ENCODE results near the gene KYNU.
"Not testable (repeated sequence)": the region's sequence is repeated elsewhere in the genome, so short reads cannot be mapped to it uniquely, and the experiment has no call there.

KYNU gene

DNA sequence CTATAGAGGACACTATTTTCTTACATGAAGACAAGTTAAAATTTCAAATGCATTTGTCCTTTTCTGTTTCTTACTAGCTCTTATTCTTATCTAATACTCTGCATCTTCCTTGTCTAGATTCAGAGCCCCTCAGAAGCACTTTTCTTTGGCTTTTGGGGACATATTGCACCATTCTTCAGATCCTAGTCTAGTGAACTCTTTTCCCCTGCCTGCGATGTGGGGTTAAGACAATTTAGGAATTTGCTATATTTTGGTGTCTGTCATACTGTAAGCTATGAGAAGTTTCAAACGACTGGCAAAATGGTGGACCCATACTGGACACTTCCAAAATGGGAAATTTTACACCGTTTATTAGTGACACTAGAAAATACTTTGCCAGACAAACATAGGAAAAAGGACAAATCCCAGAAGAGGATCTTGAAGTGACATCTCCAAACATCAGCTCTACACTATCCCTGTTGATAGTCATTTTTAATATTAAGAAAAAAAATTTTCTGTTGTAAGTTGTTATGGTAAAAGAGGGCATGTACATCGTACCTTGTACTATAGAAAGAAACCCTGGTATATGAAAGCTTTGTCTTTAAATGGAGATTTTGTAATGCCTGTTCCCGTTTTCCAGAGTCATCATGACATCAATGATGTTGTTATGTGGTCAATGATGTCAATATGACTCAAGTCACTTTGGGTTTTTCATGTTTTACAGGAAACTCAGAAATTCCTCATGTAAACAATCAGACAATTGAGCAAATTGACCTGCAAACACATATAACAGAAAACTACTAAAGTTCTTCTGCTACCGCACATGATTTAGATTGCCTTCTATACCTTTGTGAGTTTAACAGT, 4.4 kb upstream of the KYNU start:
- DNase-seq: no peak

DNA sequence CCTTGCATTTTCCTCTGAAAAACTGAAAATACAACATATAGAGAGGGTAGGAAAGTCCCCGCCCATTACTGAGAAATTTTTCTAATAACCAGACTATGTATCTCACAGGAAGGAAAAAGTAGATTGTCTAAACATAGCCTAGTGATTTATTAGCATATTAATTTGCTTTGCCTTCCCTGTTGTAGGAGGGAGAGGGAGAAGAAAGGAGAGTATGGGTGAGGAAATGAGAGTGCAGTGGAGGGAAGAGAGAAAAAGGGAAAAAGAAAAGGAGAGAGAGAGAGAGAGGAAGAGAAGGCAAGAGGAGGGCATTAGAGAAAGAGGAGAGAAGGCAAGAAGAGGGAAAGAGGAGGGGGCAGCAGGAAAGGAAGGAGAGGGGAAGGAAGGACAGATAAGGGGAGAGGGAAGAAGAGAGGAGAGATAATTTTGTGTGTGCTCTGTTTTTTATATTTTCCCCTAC, 3.6 kb upstream of the KYNU start:
- DNase-seq: no peak

GRCh38 chr2:142874293-142874814, 3.1 kb upstream of the KYNU start:
- no peak for DNase-seq

DNA sequence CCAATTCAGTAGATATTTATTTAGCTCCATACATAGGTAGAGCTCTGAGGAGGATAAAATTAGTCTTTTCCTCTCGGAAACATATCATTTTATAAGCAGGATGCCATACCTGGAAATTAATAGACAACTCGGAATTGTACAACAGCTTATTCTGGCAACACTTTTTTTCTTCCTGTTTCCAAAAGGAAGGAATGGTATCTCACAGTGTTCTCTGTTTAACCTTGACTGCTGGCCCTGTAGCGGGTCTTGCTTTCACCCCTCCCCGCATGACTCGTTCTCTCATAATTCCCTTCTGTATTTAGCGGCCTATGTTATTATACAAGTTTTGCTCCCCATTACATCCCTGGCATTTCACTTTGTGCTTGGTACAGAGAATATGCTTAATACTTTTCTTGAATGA, 2.5 kb upstream of the KYNU start:
- no peak for DNase-seq

- no peak for DNase-seq
Measured at GRCh38 chr2:142875652-142876051, 1.8 kb upstream of the KYNU start.

- no peak for DNase-seq
Measured at GRCh38 chr2:142876423-142876822, 1.0 kb upstream of the KYNU start.

- no peak for DNase-seq
Measured at GRCh38 chr2:142878031-142878678, 691 bp downstream of the KYNU start.

DNA sequence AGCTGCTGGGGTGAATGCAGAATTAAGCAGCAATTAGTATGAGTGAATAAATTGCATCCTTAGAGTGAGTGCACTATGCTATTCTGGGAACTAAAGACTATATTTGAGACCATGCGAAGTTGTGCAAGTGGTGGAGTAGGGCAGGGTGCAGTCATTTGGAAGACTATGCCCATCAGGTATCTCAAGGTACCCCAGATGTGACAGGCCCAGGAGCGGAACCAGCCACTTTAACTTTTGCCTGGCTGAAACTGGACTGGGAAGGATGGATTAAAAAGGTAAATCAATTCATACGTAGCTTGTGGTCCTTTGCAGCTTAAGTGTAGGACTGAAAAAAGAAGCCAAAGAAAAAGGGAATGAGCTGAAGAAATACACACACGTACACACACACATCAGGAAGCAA, 1.7 kb downstream of the KYNU start:
- no peak for DNase-seq

DNA sequence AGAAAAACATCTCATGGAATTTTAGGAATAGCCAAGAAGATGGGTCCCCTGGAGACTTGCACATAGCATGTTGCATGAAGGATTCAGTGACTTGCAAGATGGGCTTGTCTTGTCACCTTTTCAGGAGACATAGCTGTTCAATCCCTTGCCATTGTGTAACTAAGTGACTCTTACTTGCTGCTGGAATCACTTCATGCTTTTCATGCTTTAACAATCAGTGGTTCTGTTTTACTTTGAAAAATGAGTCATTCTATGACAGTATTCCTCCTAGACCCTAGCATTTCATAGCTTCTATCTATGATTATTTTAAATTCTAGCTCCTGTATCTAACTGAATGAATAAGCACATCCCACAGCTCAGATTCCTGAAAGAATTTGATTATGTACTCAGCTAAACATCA, 2.8 kb downstream of the KYNU start:
- no peak for DNase-seq

GRCh38 chr2:142881619-142882018, 4.2 kb downstream of the KYNU start:
- DNase-seq: no peak

- not testable (repeated sequence) for DNase-seq
Measured at GRCh38 chr2:142882500-142882899, 5.0 kb downstream of the KYNU start.

GRCh38 chr2:142883526-142883925, 6.1 kb downstream of the KYNU start:
- DNase-seq: no peak

- no peak for DNase-seq
Measured at GRCh38 chr2:142885543-142885942, 8.1 kb downstream of the KYNU start.

- DNase-seq: peak; percentile 17
Measured at GRCh38 chr2:142892715-142893114, 15.3 kb downstream of the KYNU start.

DNA sequence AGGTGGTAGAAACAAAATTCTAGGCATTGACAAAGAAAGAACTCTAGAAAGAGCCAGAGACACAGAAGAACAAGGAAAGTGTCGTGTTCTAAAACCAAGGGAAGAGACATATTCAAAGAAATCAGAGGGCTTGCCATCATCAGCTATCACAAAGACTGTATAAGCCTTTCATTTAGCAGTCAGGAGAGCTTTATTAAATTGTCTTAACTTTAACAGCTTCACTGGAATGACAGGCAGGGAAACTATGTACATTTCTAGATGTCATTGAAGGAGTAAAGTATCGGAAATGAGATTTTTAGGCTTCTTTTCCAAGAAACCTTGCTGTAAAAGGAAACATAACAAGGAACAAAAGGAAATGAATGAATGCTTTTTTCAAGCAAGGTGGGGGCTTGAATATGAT, 15.8 kb downstream of the KYNU start:
- no peak for DNase-seq

DNA sequence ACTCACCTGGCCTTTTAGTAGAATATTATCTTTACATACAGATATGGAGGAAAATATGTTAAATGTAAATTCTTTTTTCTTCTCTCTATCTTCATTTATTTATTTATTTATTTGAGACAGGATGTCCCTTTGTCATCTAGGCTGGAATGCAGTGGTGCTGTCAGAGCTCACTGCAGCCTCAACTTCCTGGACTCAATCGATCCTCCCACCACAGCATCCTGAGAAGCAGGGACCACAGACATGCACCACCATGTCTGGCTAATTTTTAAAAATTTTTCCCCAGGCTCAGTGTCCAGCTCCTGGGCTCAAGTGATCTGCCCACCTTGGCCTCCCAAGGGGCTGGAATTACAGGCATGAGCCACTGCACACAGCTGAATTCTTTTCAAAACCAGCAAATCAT, 20.3 kb downstream of the KYNU start:
- DNase-seq: no peak

GRCh38 chr2:142900327-142900726, 22.9 kb downstream of the KYNU start:
- not testable (repeated sequence) for DNase-seq

GRCh38 chr2:142901780-142902179, 24.3 kb downstream of the KYNU start:
- DNase-seq: no peak

DNA sequence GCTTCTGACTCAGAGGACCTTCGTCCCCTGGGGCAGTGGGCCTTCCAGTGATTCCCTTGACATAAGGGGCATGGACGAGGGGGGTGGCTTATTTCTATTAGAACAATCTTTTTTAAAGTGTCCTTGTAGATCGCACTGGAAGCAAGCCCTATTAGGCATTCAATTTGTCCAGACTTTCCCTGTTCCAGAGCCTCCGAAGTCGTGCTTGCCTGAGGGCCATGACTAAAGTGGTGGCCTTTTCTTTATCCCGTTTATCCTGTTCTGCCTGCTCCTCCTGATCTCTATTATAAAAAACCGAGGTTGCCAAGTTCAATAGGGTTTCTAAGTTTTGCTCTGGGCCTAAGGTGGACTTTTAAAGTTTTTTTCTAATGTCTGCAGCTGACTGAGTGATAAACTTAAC, 26.3 kb downstream of the KYNU start:
- DNase-seq: not testable (repeated sequence)

- no peak for DNase-seq
Measured at GRCh38 chr2:142907653-142908052, 30.2 kb downstream of the KYNU start.

GRCh38 chr2:142914507-142915313, 37.2 kb downstream of the KYNU start:
- no peak for DNase-seq

GRCh38 chr2:142915502-142915901, 38.0 kb downstream of the KYNU start:
- DNase-seq: no peak

DNA sequence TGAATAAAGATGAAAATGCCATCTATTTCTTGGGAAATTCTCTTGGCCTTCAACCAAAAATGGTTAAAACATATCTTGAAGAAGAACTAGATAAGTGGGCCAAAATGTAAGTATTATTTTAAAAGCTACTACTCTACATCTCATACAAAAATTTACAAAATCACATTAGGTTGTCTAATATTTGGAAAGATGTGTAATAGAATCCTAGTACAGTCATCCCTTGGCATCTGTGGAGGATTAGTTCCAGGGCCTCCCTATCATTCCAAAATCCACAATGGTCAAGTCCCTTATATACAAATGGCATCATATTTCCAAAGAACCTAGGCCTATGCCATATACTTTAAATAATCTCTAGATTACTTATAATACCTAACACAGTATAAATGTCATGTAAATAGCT, 41.2 kb downstream of the KYNU start:
- no peak for DNase-seq
